ENCODE data around the gene ZFC3H1.

The ZFC3H1 gene

DNA sequence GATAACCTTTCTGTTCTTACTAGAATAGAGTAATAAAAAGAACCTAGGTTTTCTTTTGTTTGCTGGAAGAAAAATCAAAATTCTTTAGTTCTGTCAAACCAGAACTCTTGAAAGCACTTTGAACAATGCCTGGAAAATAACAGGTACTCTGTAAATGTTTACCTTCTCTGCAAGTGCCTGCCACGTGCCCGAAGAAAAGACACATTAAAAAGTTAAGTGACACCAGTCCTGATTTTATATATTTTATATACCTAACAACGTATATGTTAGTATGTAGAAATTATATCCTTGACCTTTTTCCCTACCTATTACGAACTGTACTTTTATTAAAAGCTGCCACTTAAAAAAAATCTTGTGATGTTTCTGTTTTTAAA lies 1.4 kb upstream of the ZFC3H1 start:
- H3K4me3 ChIP-seq: peak overlapping the region; percentile 93
- no peaks in the 10 kb centered on the region for H3K9me3 ChIP-seq (ENCODE audit: low read depth, low read length)
- peaks cover 8% of the 10 kb centered on the region for H3K36me3 ChIP-seq (ENCODE audit: insufficient read depth, low read length)
- H3K9ac ChIP-seq (ENCODE audit: insufficient read length): peak overlapping the region; percentile 95
- peak overlapping the region; percentile 96 for H3K27ac ChIP-seq
- no peak for DNase-seq (ENCODE audit: low read depth, low spot score)
- TF ChIP-seq EZH2 (IDR thresholded peaks at IDR 0.05) (no peak), FOXP2 (optimal IDR thresholded peaks at IDR 0.05; ENCODE audit: control extremely low read depth, extremely low read length, insufficient read depth) (no peak), POLR2AphosphoS5 (IDR thresholded peaks at IDR 0.05; ENCODE audit: borderline replicate concordance, low read depth, low read length) (no peak)

DNA sequence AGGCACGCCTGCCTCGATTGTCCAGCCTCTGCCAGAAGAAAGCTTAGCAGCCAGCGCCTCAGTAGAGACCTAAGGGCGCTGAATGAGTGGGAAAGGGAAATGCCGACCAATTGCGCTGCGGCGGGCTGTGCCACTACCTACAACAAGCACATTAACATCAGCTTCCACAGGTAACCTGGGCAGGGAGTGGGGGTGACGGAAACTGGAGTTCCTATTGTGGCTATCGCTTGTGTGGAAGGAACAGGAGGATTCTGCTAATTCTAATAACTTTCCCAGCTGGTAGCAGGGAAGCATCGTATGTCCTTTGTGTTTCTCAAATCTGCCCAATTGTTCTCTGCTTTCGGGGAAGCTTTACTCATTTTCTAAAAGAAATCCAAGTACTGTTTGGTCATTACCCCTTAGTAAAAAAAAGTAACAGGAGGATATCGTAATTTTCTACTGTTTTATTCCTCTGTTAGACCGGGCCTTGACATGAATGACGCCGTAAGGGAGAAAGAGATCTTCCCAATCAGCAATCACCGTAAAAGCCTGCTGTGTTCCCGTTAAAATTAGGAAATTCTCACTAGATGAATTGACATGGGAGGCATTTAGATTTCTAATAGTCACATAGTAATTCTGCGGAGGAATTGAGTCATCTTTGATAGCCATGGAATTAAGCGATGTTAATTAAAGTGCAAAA lies 902 bp upstream of the ZFC3H1 start:
- TF ChIP-seq POLR2AphosphoS5 (IDR thresholded peaks at IDR 0.05; ENCODE audit: borderline replicate concordance, low read depth, low read length): peak; percentile 8; the same call in 1 of the 2 replicates
- TF ChIP-seq FOXP2 (optimal IDR thresholded peaks at IDR 0.05; ENCODE audit: control extremely low read depth, extremely low read length, insufficient read depth): no peak
- Histone ChIP-seq H3K36me3 (ENCODE audit: insufficient read depth, low read length) (peaks cover 13% of the 10 kb centered on the region), H3K9ac (ENCODE audit: insufficient read length) (peak overlapping the region; percentile 95), H3K27ac (peak overlapping the region; percentile 96), H3K9me3 (ENCODE audit: low read depth, low read length) (no peaks in the 10 kb centered on the region), H3K4me3 (peak overlapping the region; percentile 93)
- DNase-seq (ENCODE audit: low read depth, low spot score): no peak

DNA sequence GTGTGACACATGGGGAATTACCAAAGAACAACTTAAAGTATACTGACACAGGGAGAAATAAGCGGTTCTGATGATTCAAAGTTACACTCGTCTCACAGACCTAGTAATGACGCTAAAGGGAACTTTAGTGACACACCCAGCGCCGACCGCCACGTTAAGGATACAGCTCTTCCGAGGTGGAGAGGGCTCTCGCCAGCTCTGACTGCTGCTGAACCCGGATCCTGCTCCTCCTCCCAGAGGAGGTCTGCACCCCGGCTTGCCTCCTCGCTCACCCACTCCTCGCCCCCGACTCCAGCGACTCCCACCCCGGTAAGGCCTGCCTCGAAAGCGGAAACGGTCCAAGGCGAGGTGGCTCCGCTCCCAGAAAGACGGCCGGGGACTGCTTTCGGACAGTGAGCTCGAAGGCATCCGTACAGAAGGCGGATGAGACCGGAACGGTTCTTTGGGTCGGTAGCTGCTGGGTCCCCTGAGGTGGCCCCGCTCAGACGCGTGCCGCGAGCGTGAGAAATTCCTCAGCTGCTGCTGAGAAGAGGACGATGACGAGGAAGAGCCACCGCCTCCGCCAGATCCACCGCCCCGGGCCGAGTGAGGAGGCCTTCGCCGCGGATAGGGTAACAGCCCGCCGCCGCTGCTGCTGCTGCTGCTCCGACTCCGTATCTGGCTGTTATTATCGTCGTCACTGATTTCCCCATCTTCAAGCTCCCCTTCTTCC lies 643 bp downstream of the ZFC3H1 start:
- Histone ChIP-seq H3K9me3 (ENCODE audit: low read depth, low read length) (no peaks in the 10 kb centered on the region), H3K4me3 (peak overlapping the region; percentile 93), H3K27ac (peak overlapping the region; percentile 96), H3K9ac (ENCODE audit: insufficient read length) (peak overlapping the region; percentile 93), H3K36me3 (ENCODE audit: insufficient read depth, low read length) (peaks cover 29% of the 10 kb centered on the region)
- no peak for TF ChIP-seq POLR2AphosphoS5 (IDR thresholded peaks at IDR 0.05; ENCODE audit: borderline replicate concordance, low read depth, low read length)
- TF ChIP-seq FOXP2 (optimal IDR thresholded peaks at IDR 0.05; ENCODE audit: control extremely low read depth, extremely low read length, insufficient read depth): no peak
- no peak for TF ChIP-seq EZH2 (IDR thresholded peaks at IDR 0.05)
- DNase-seq (ENCODE audit: low read depth, low spot score): no peak

DNA sequence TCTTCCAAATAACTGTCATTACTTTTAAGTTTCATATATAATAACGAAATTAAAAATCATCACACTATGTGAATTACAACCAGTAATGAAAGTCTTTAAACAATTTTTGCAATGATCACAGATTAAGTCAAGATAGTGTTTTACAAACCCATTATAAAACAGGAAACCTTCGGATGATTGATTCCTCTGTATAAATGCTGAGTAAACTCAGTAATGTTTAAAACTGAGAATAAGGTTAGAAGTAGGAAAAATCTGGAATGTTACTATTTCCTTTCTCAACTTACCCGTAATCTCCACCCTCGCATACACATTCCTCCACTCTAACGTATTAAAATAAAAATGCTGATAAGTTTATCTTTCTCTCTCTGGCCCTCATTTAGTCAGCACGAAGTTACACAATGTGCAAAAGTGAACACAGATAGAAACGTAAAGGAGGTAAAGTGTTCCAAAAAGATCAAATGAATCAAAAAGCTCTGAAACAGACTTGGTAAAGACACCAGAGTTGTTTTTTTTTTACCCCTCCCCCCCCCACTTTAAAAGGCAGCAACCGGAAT lies 1.6 kb downstream of the ZFC3H1 start:
- DNase-seq (ENCODE audit: low read depth, low spot score): no peak
- peak overlapping the region; percentile 93 for H3K9ac ChIP-seq (ENCODE audit: insufficient read length)
- H3K9me3 ChIP-seq (ENCODE audit: low read depth, low read length): no peaks in the 10 kb centered on the region
- H3K36me3 ChIP-seq (ENCODE audit: insufficient read depth, low read length): peaks cover 38% of the 10 kb centered on the region
- H3K27ac ChIP-seq: peak overlapping the region; percentile 57
- H3K4me3 ChIP-seq: peak overlapping the region; percentile 93
- TF ChIP-seq EZH2 (IDR thresholded peaks at IDR 0.05) (no peak), POLR2AphosphoS5 (IDR thresholded peaks at IDR 0.05; ENCODE audit: borderline replicate concordance, low read depth, low read length) (no peak), FOXP2 (optimal IDR thresholded peaks at IDR 0.05; ENCODE audit: control extremely low read depth, extremely low read length, insufficient read depth) (no peak)

DNA sequence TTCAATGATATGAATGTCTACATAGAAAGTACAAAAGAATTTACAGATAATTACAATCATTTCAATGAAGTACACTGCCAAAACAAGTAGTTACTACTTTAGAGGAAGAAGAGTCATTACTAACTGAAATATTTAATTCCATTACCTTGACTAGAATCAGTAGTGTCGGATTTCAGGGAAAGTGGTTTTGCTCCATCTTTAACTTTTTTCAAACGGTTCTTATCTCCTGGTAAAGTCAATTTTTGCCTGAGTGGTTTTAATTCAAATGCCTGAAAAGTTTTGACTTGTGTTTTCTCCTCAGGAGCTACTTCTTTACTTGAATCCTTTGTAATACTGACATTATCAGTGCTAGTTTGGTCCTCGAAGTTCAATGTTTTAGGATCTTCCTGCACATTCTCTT lies 6.9 kb downstream of the ZFC3H1 start:
- Histone ChIP-seq H3K4me3 (no peak overlapping the region), H3K9ac (ENCODE audit: insufficient read length) (no peak overlapping the region), H3K27ac (no peak overlapping the region), H3K36me3 (ENCODE audit: insufficient read depth, low read length) (peaks cover 83% of the 10 kb centered on the region), H3K9me3 (ENCODE audit: low read depth, low read length) (peaks cover 5% of the 10 kb centered on the region; the same call in 1 of the 2 replicates)
- TF ChIP-seq POLR2AphosphoS5 (IDR thresholded peaks at IDR 0.05; ENCODE audit: borderline replicate concordance, low read depth, low read length): no peak
- no peak for TF ChIP-seq EZH2 (IDR thresholded peaks at IDR 0.05)
- no peak for DNase-seq (ENCODE audit: low read depth, low spot score)

DNA sequence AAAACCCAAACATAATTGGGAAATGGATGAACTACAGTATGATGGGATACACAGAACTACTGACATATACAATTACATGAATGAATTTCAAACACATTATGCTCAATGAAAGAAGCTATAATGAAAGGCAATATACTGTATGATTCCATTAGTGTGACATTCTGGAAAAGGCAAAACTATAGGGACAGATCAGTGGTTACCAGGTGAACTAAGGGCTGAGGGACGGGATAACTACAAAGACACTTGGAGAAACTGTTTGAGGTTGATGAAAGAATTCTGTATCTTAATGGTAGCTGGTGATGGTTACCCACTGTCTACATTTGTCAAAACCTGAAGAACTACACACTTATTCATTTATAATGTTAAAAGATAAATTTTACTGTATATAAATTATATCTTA lies 7.7 kb downstream of the ZFC3H1 start:
- no peak for TF ChIP-seq POLR2AphosphoS5 (IDR thresholded peaks at IDR 0.05; ENCODE audit: borderline replicate concordance, low read depth, low read length)
- TF ChIP-seq FOXP2 (optimal IDR thresholded peaks at IDR 0.05; ENCODE audit: control extremely low read depth, extremely low read length, insufficient read depth): no peak
- TF ChIP-seq EZH2 (IDR thresholded peaks at IDR 0.05): no peak
- Histone ChIP-seq H3K27ac (no peak overlapping the region), H3K9me3 (ENCODE audit: low read depth, low read length) (peaks cover 5% of the 10 kb centered on the region; the same call in 1 of the 2 replicates), H3K9ac (ENCODE audit: insufficient read length) (no peak overlapping the region), H3K36me3 (ENCODE audit: insufficient read depth, low read length) (peaks cover 91% of the 10 kb centered on the region), H3K4me3 (no peak overlapping the region)
- no peak for DNase-seq (ENCODE audit: low read depth, low spot score)

DNA sequence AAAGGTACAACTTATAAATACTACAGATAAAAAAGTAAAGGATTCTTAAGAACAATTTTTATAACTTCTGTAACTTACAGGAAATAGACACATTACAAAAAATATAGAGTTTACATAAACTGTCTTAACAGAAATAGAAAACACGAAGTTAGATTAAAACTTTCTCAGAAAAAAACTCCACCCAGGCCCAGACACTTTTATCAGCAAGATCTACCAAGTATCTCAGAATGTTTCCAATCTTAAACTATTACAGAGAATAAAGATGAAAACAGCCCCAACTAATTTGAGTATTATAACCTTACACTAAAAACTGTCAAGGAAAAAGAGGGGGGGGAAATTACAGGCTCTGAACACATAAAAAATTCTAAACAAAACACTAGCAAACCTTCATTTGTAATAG lies 8.2 kb downstream of the ZFC3H1 start:
- Histone ChIP-seq H3K9ac (ENCODE audit: insufficient read length) (no peak overlapping the region), H3K27ac (no peak overlapping the region), H3K9me3 (ENCODE audit: low read depth, low read length) (peaks cover 5% of the 10 kb centered on the region; the same call in 1 of the 2 replicates), H3K4me3 (no peak overlapping the region), H3K36me3 (ENCODE audit: insufficient read depth, low read length) (peaks cover 94% of the 10 kb centered on the region)
- no peak for TF ChIP-seq EZH2 (IDR thresholded peaks at IDR 0.05)
- TF ChIP-seq FOXP2 (optimal IDR thresholded peaks at IDR 0.05; ENCODE audit: control extremely low read depth, extremely low read length, insufficient read depth): no peak
- no peak for TF ChIP-seq POLR2AphosphoS5 (IDR thresholded peaks at IDR 0.05; ENCODE audit: borderline replicate concordance, low read depth, low read length)
- DNase-seq (ENCODE audit: low read depth, low spot score): no peak

DNA sequence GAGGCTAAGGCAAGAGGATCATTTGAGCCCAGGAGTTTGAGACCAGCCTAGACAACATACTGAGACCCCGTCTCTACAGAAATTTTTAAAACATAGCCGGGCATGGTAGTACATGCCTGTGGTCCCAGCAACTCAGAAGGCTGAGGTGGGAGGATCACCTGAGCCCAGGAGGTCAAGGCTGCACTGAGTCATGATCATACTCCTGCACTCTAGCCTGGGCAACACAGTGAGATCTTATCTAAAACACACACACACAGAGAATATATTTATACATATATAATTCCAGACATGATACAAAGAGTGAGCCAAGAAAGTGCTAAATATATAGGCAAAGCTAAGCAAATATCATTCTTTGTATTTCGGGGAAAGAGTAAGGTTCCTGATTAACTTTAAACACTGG lies 9.4 kb downstream of the ZFC3H1 start:
- no peak overlapping the region for H3K27ac ChIP-seq
- DNase-seq (ENCODE audit: low read depth, low spot score): no peak
- peaks cover 94% of the 10 kb centered on the region for H3K36me3 ChIP-seq (ENCODE audit: insufficient read depth, low read length)
- no peak overlapping the region for H3K9ac ChIP-seq (ENCODE audit: insufficient read length)
- no peak overlapping the region for H3K4me3 ChIP-seq
- H3K9me3 ChIP-seq (ENCODE audit: low read depth, low read length): peaks cover 5% of the 10 kb centered on the region; the same call in 1 of the 2 replicates
- TF ChIP-seq FOXP2 (optimal IDR thresholded peaks at IDR 0.05; ENCODE audit: control extremely low read depth, extremely low read length, insufficient read depth): no peak
- TF ChIP-seq EZH2 (IDR thresholded peaks at IDR 0.05): no peak
